ENCODE measurements around the gene PSMB9.
"Not testable (repeated sequence)": the region's sequence is repeated elsewhere in the genome, so short reads cannot be mapped to it uniquely, and the experiment has no call there.

The PSMB9 gene

DNA sequence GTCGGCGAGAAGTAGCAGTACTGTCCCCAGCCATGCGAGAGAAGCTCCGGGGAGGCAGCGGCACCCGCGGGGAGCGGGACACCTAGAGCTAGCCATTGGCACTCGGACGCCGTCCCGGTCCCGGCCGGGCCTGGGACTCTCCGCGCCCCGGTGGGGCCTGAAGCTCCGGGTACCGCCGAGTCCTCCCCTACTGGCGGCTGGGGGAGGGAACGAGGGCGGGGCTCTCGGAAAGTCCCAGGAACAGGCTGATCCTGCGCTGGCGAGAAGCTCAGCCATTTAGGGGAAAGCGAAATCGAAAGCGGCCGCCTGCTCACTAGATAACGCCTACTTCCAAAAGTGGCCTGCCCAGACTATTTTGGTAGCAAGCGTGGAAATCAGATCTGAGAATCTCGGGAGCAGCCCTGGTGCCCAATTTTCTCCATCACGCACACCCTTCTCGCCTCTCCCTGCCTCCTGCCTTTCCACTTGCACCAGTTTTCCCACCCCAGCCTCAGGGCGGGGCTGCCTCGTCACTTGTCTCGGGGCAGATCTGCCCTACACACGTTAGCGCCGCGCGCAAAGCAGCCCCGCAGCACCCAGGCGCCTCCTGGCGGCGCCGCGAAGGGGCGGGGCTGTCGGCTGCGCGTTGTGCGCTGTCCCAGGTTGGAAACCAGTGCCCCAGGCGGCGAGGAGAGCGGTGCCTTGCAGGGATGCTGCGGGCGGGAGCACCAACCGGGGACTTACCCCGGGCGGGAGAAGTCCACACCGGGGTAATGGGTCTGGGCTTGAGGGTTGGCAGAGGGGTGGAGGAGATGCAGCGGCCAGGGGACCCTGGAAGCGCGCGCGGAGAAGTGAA is at the start of gene PSMB9, which contains the start of gene TAP1:
PSMB9 (plus strand) TSS at position 652 of the 835 bp plus-strand sequence; CDS start at position 690, 38 bp downstream.
TAP1 (minus strand) TSS at position 164 of the 835 bp plus-strand sequence; CDS start at position 96, 68 bp downstream.
- peak; percentile 55 for TF ChIP-seq CTCF (IDR thresholded peaks at IDR 0.05; ENCODE audit: insufficient read depth, missing control alignments)
- DNase-seq (ENCODE audit: insufficient read length, low spot score) (peak; percentile 84), FAIRE-seq (no peak)

DNA sequence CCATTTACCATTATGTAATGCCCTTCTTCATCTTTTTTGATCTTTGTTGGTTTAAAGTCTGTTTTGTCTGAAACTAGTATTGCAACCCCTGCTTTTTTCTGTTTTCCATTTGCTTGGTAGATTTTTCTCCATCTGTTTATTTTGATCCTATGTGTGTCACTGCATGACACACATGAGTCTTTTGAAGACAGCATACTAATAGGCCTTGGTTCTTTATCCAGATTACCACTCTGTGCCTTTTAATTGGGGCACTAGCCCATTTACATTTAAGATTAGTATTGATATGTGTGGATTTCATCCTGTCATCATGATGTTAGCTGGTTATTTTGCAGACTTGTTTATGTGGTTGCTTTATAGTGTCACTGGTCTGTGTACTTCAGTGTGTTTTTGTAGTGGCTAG is 48.6 kb upstream of the PSMB9 start:
- FAIRE-seq; DNase-seq (ENCODE audit: insufficient read length, low spot score): not testable (repeated sequence)

DNA sequence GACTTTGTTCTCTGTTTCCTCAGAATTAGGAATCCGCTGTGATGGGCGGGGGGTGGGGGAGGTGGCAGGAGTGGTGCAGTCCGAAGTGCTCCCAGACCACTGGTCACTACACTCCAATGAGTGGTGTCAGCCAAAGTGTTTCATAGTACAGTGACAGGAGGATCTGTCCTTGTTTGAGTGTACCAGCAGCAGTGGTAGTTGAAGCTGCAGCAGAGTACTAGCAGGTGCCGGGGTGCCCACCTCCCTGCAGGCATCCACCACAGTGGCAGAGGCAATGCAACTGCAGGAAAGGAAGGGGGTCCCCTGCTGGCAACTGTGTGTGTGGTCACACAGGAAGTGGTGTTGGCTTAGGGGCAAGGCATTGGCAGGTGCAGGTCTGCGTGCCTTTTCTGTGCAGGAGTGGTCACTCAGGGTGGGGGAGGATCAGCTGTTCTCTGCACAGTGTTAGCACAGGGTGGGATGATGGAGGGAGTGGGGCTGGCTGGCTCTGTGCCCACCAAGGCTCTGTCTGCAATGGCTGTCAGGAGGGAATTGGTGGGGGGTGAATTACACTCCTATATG is 46.9 kb upstream of the PSMB9 start:
- FAIRE-seq = no peak
- no peak for TF ChIP-seq CTCF (IDR thresholded peaks at IDR 0.05; ENCODE audit: insufficient read depth, missing control alignments)
- no peak for DNase-seq (ENCODE audit: insufficient read length, low spot score)

DNA sequence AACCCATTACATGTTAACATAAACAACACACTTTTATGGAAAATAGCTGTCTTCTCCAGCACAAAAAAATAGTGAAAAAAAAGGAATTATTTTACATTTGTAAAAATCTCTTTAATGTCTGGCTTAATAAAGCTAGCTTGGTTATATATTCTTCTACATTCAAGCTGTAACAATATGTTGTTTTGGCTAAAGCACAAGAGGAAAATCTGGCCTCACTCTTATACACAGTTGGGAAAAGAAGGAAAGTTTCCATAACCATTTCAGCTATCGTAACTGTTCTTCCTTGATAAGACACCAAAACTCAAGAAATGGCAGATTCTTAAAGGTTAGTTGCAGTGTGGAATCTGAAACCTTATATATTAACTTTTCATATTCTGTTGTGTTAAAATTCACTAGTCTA is 44.8 kb upstream of the PSMB9 start:
- no peak for TF ChIP-seq CTCF (IDR thresholded peaks at IDR 0.05; ENCODE audit: insufficient read depth, missing control alignments)
- DNase-seq (ENCODE audit: insufficient read length, low spot score) = no peak
- no peak for FAIRE-seq

DNA sequence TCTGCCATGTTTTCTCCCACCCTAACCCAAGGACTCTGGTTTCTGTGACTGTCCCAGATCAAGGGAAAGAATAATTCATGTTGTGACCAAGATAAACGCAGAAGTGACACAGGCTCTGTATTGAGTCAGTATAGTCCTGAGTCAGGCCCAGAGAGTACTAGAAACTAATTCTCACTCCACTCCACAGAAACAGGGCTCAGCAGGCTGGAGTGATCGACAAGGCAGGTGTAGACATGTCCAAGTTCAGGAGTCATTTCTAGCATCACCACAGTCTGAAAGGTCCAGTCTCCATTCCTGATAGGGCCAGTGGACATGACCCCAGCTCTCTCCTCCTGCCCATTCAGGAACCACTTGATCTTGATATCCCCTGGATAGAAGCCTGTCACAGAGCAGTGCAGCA is 39.8 kb upstream of the PSMB9 start:
- FAIRE-seq (no peak), DNase-seq (ENCODE audit: insufficient read length, low spot score) (no peak)
- TF ChIP-seq CTCF (IDR thresholded peaks at IDR 0.05; ENCODE audit: insufficient read depth, missing control alignments) = no peak

DNA sequence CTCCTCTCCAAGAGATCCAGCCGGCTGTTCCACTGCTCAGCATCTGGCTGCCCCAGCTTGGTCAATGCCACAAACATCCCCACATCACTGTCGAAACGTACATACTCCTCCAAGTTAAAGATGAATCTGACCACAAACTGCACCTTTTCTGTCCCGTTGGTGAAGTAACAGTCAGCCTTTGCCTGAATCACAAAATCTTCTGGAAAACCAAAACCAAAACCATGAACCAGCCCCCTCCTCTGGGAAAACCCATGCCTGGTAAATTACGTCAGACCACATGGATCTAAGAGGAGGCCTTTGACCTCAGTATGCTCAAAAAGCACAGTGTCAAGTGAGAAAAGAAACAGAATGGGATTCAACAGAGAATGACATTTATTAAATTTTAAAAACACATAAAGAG is 38.9 kb upstream of the PSMB9 start:
- no peak for DNase-seq (ENCODE audit: insufficient read length, low spot score)
- TF ChIP-seq CTCF (IDR thresholded peaks at IDR 0.05; ENCODE audit: insufficient read depth, missing control alignments) = no peak
- no peak for FAIRE-seq

- no peak for TF ChIP-seq CTCF (IDR thresholded peaks at IDR 0.05; ENCODE audit: insufficient read depth, missing control alignments)
- FAIRE-seq (no peak), DNase-seq (ENCODE audit: insufficient read length, low spot score) (no peak)
Measured at GRCh38 chr6:32815996-32816395, 38.0 kb upstream of the PSMB9 start.
